Measurements from ENCODE around the gene CTDSPL. TPM values are rescaled to one million over a fixed set of nuclear protein-coding genes. Genes with fewer than 3 reads are reported as not detected.

The CTDSPL gene
- total and polyA plus RNA-seq, 7 donors: 19.1 to 69.1 (median 46.3) TPM

DNA sequence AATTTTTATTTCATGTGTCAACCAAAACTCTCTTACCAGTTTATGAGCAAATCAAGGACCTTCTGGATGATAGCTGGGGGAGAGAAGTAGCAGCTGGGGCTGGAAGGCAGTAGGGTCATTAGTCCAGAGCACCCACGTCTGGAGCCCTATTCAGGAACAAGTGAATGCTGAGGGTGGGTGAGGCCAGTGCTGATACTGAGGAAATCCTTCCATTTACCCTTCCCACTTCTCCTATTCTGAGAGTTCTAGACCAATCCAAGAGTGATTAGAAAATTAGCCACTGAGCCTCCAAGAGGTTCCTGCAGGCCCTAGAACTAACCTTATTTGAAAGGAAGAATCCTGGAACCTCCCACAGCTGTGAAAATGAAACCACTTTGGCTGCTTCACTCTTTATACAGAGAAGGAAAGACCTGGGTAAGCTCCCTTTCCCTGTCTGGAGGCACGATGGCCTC is 82.7 kb downstream of the CTDSPL start:
- no peak overlapping the region for H3K4me3 ChIP-seq
- H3K36me3 ChIP-seq: peaks cover 0 to 9% (median 0%) of the 10 kb centered on the region in 4 donors
- peaks cover 0 to 74% (median 69%) of the 10 kb centered on the region in 4 donors for H3K4me1 ChIP-seq
- 3 to 32% methylated on average over 2 of the region's 2 CpGs for WGBS, 2 donors
- no peaks in the 10 kb centered on the region for H3K27me3 ChIP-seq
- peak overlapping the region; percentile 56 to 78 (median 68) for H3K27ac ChIP-seq
- intact Hi-C loops (cut with DNase I): loop anchor here (5.0 kb wide), 1 partner anchor 47 kb away; no protein-coding TSS in a partner anchor
- no peaks in the 10 kb centered on the region for H3K9me3 ChIP-seq
- TF ChIP-seq, protein P1, sequence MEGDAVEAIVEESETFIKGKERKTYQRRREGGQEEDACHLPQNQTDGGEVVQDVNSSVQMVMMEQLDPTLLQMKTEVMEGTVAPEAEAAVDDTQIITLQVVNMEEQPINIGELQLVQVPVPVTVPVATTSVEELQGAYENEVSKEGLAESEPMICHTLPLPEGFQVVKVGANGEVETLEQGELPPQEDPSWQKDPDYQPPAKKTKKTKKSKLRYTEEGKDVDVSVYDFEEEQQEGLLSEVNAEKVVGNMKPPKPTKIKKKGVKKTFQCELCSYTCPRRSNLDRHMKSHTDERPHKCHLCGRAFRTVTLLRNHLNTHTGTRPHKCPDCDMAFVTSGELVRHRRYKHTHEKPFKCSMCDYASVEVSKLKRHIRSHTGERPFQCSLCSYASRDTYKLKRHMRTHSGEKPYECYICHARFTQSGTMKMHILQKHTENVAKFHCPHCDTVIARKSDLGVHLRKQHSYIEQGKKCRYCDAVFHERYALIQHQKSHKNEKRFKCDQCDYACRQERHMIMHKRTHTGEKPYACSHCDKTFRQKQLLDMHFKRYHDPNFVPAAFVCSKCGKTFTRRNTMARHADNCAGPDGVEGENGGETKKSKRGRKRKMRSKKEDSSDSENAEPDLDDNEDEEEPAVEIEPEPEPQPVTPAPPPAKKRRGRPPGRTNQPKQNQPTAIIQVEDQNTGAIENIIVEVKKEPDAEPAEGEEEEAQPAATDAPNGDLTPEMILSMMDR (IDR thresholded peaks at IDR 0.05): no peak
- no peak for TF ChIP-seq POLR2AphosphoS5 (IDR thresholded peaks at IDR 0.05)
- no peak for TF ChIP-seq EP300 (IDR thresholded peaks at IDR 0.05)
- no peak for TF ChIP-seq POLR2A (IDR thresholded peaks at IDR 0.05)
- DNase-seq: no peak

DNA sequence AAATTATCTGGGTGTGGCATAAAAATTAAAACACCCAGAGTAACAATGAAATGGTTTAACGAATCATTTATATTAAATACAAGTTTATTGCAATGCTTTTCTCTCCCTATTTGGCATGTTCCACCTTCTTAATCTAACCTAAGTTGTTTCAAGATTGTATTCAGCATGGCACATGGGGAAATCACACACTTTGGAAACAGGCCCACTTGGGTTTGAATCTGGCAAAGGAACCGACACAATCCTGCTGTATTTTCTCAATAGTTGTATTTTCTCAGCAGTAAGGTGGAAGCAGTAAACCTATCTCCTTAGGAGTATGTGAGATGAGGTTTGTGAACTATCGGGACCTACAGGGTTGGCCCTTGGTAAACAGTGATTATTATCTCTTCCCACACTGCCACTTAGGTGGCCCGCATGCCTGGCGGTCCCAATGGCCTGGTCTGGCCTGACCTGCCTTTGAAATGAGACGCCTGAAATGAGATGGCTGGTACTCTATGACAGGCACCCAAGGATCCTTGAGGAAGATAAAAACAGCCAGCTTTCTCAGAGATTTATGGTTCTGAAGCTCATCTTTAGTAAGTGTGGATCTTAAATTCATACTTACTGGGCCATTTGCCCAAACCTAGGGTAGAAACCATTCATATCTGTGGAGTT is 83.6 kb downstream of the CTDSPL start:
- intact Hi-C loops (cut with DNase I): no loop called here
- no peaks in the 10 kb centered on the region for H3K27me3 ChIP-seq
- no peaks in the 10 kb centered on the region for H3K9me3 ChIP-seq
- peak overlapping the region; percentile 56 to 78 (median 68) for H3K27ac ChIP-seq
- DNase-seq: no peak
- peaks cover 0 to 9% (median 2%) of the 10 kb centered on the region in 4 donors for H3K36me3 ChIP-seq
- 31 to 59% methylated on average over 6 of the region's 6 CpGs for WGBS, 2 donors
- H3K4me1 ChIP-seq: peaks cover 0 to 72% (median 63%) of the 10 kb centered on the region in 4 donors
- no peak overlapping the region for H3K4me3 ChIP-seq
- TF ChIP-seq, protein P1 (IDR thresholded peaks at IDR 0.05): no peak
- TF ChIP-seq POLR2AphosphoS5 (IDR thresholded peaks at IDR 0.05): no peak
- no peak for TF ChIP-seq EP300 (IDR thresholded peaks at IDR 0.05)
- no peak for TF ChIP-seq POLR2A (IDR thresholded peaks at IDR 0.05)

DNA sequence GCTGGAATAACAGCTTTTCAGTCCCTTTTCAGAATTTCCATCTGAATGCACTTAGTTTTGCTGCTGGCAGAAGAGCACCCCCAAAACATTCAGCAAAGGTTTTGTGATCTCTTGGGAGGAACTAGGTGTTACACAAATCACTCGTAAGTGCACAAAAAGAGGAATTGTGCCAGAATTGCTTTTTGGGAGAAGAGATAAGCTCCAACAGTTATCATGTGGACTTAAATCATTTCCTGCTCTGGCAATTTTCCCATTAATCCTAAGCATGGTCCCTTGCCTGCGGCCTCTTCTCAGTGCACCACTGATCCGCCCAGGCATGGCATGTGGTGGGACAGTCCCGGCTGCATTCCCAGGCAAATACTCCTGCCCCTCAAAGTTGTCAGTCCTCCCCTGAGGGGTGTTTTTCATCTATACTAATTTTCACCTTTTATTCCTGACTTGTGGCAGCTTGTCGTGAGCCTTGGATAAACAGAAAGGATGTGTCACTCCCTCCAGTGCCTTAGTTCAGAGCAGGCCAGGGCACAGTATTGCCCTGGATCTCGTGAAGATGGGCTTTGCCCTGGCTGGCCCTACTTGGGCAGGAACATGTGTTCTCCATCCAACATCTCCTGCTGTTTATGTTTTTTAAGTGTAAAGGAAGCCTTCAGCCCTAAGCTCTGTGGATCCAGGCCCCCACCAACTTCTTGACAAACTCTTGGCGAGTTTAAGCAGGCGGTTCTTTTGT is 84.3 kb downstream of the CTDSPL start:
- no peak for TF ChIP-seq POLR2AphosphoS5 (IDR thresholded peaks at IDR 0.05)
- TF ChIP-seq, protein P1 (IDR thresholded peaks at IDR 0.05): no peak
- TF ChIP-seq EP300 (IDR thresholded peaks at IDR 0.05): no peak
- no peak for TF ChIP-seq POLR2A (IDR thresholded peaks at IDR 0.05)
- Histone ChIP-seq H3K36me3 (peaks cover 0 to 9% (median 3%) of the 10 kb centered on the region in 4 donors), H3K4me3 (no peak overlapping the region), H3K27me3 (no peaks in the 10 kb centered on the region), H3K27ac (peak overlapping the region; percentile 56 to 78 (median 68)), H3K9me3 (no peaks in the 10 kb centered on the region), H3K4me1 (peaks cover 0 to 65% (median 58%) of the 10 kb centered on the region in 4 donors)
- 31 to 45% methylated on average over 8 of the region's 8 CpGs for WGBS, 2 donors
- no peak for DNase-seq
- intact Hi-C loops (cut with DNase I): no loop called here

DNA sequence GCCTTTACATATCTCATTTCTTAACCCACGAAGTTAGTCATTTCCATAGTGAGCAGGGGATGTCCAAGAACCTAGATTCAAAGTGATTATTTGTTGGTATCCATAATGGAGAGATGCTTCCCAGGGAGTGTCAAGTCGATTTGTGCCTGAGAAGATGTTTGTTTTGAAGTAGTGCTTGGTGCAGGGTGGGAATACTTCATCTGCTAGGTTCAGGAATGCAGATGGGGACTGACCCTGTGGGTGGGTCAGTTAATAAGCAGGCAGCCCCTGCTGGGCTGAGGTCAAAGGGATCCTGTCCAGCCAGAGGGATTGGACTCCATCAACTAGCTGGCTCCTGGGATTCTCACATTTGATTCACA is 84.8 kb downstream of the CTDSPL start:
- TF ChIP-seq, protein P1 (IDR thresholded peaks at IDR 0.05): no peak
- no peak for TF ChIP-seq EP300 (IDR thresholded peaks at IDR 0.05)
- TF ChIP-seq POLR2AphosphoS5 (IDR thresholded peaks at IDR 0.05): no peak
- no peak for TF ChIP-seq POLR2A (IDR thresholded peaks at IDR 0.05)
- intact Hi-C loops (cut with DNase I): no loop called here
- Histone ChIP-seq H3K27ac (peak overlapping the region; percentile 56 to 78 (median 68)), H3K36me3 (peaks cover 0 to 9% (median 3%) of the 10 kb centered on the region in 4 donors), H3K27me3 (no peaks in the 10 kb centered on the region), H3K4me3 (no peak overlapping the region), H3K9me3 (no peaks in the 10 kb centered on the region), H3K4me1 (peaks cover 0 to 60% (median 53%) of the 10 kb centered on the region in 4 donors)
- DNase-seq: no peak
- 59 to 65% methylated on average over 2 of the region's 2 CpGs for WGBS, 2 donors

All from sigmoid colon (tissue), 7 donors.